ENCODE results near the gene MBP.

The MBP gene

GRCh38 chr18:77133051-77133834 lies 660 bp upstream of the MBP start:
- peak; percentile 64 for DNase-seq

- DNase-seq, result peak; percentile 79
Observed at GRCh38 chr18:77131652-77132368, 773 bp downstream of the MBP start.

- peak; percentile 81 for DNase-seq
Observed at GRCh38 chr18:77131100-77131651, 1.4 kb downstream of the MBP start.

GRCh38 chr18:77130229-77131099 lies 2.1 kb downstream of the MBP start:
- DNase-seq, result peak; percentile 73

GRCh38 chr18:77129150-77129551 lies 3.4 kb downstream of the MBP start:
- peak; percentile 61 for DNase-seq

- DNase-seq, result peak; percentile 78
Observed at GRCh38 chr18:77127769-77128671, 4.6 kb downstream of the MBP start.

- DNase-seq, result peak; percentile 86
Observed at GRCh38 chr18:77124452-77124922, 8.1 kb downstream of the MBP start.

- peak; percentile 61 for DNase-seq
Observed at GRCh38 chr18:77123320-77124231, 9.0 kb downstream of the MBP start.

GRCh38 chr18:77121523-77121922 lies 11.1 kb downstream of the MBP start:
- DNase-seq, result no peak

GRCh38 chr18:77119851-77120491 lies 12.6 kb downstream of the MBP start:
- DNase-seq, result peak; percentile 38

- peak; percentile 60 for DNase-seq
Observed at GRCh38 chr18:77119101-77119850, 13.3 kb downstream of the MBP start.

GRCh38 chr18:77118256-77119090 lies 14.1 kb downstream of the MBP start:
- peak; percentile 58 for DNase-seq

GRCh38 chr18:77116201-77117080 lies 16.1 kb downstream of the MBP start:
- peak; percentile 57 for DNase-seq

- peak; percentile 61 for DNase-seq
Observed at GRCh38 chr18:77115192-77115953, 17.2 kb downstream of the MBP start.

- peak; percentile 63 for DNase-seq
Observed at GRCh38 chr18:77114415-77115191, 18.0 kb downstream of the MBP start.

GRCh38 chr18:77114152-77114414 lies 18.5 kb downstream of the MBP start:
- DNase-seq, result no peak

Measured in activated effector memory CD4-positive, alpha-beta T cell treated with anti-CD3 and anti-CD28 coated beads, Interleukin-2, amount 50 U/mL, for 16 hours (primary cell).